ENCODE measurements around the gene PLCL1. TPM values are rescaled to one million over a fixed set of nuclear protein-coding genes. Genes with fewer than 3 reads are reported as not detected.

The PLCL1 gene
- total RNA-seq, 1 donor from 2014 or later: 7.7 TPM

- Histone ChIP-seq H3K36me3 (no peaks in the 10 kb centered on the region), H3K27ac (no peak overlapping the region), H3K4me1 (no peaks in the 10 kb centered on the region), H3K27me3 (no peaks in the 10 kb centered on the region), H3K4me3 (no peak overlapping the region), H3K9me3 (no peaks in the 10 kb centered on the region)
- TF ChIP-seq, protein P1, sequence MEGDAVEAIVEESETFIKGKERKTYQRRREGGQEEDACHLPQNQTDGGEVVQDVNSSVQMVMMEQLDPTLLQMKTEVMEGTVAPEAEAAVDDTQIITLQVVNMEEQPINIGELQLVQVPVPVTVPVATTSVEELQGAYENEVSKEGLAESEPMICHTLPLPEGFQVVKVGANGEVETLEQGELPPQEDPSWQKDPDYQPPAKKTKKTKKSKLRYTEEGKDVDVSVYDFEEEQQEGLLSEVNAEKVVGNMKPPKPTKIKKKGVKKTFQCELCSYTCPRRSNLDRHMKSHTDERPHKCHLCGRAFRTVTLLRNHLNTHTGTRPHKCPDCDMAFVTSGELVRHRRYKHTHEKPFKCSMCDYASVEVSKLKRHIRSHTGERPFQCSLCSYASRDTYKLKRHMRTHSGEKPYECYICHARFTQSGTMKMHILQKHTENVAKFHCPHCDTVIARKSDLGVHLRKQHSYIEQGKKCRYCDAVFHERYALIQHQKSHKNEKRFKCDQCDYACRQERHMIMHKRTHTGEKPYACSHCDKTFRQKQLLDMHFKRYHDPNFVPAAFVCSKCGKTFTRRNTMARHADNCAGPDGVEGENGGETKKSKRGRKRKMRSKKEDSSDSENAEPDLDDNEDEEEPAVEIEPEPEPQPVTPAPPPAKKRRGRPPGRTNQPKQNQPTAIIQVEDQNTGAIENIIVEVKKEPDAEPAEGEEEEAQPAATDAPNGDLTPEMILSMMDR (IDR thresholded peaks at IDR 0.05): no peak
- DNase-seq (no peak), ATAC-seq (no peak)
- intact Hi-C loops (cut with DNase I): no loop called here
Observed at GRCh38 chr2:198134293-198134955, 330.0 kb downstream of the PLCL1 start.

DNA sequence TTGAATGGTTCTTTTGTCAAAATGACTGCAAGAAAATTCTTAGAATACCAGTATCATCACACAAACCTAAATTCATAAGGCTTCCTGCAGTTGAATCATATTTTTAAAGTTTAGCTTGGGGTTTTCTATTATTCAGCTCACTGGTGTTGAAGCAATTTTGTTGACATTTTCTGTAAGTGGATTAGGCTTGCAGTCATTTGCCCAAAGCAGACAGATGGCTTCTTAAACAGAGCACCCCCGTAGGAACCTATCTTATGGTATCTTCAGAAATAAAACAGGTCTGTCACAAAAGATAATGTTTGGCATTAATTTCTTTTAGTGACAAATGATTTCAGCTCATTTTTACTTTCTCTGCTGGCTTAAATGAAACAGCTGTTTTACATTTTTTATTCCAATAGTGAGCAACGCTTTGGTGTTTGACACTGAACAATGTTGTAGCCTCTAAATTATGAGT, 331.1 kb downstream of the PLCL1 start:
- no peak overlapping the region for H3K27ac ChIP-seq
- H3K4me1 ChIP-seq: no peaks in the 10 kb centered on the region
- no peaks in the 10 kb centered on the region for H3K36me3 ChIP-seq
- ATAC-seq (no peak), DNase-seq (no peak)
- H3K4me3 ChIP-seq: no peak overlapping the region
- TF ChIP-seq, protein P1 (IDR thresholded peaks at IDR 0.05): no peak
- no peaks in the 10 kb centered on the region for H3K9me3 ChIP-seq
- H3K27me3 ChIP-seq: no peaks in the 10 kb centered on the region
- intact Hi-C loops (cut with DNase I): no loop called here

- Histone ChIP-seq H3K27me3 (no peaks in the 10 kb centered on the region), H3K4me3 (no peak overlapping the region), H3K4me1 (no peaks in the 10 kb centered on the region), H3K36me3 (no peaks in the 10 kb centered on the region), H3K27ac (no peak overlapping the region), H3K9me3 (no peaks in the 10 kb centered on the region)
- TF ChIP-seq, protein P1 (IDR thresholded peaks at IDR 0.05): no peak
- intact Hi-C loops (cut with DNase I): no loop called here
- no peak for DNase-seq
- ATAC-seq: no peak
Observed at GRCh38 chr2:198136142-198136541, 331.7 kb downstream of the PLCL1 start.

GRCh38 chr2:198137733-198138132, 333.3 kb downstream of the PLCL1 start:
- intact Hi-C loops (cut with DNase I): no loop called here
- DNase-seq: no peak
- Histone ChIP-seq H3K4me1 (no peaks in the 10 kb centered on the region), H3K27ac (no peak overlapping the region), H3K27me3 (no peaks in the 10 kb centered on the region), H3K9me3 (no peaks in the 10 kb centered on the region), H3K36me3 (no peaks in the 10 kb centered on the region), H3K4me3 (no peak overlapping the region)
- no peak for ATAC-seq
- TF ChIP-seq, protein P1 (IDR thresholded peaks at IDR 0.05): no peak

DNA sequence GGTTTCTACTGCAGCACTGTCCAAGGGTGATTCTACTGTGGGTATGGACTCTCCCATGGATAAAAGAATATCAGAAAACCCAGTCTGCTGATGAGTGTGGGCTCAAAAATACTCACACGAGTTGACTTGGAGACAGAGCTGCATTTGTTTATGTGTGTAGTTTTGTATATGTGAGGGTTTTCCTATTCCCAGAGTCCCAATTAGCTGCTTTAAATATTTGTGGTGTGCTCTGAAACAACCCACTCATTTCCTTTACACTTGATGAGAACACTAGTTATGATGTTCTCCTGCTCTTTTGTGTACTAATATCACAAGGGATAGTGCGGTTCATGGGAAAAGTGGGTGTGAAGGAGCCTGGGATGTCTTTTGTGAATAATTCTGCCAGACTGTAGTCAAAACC, 337.3 kb downstream of the PLCL1 start:
- no peaks in the 10 kb centered on the region for H3K4me1 ChIP-seq
- H3K9me3 ChIP-seq: no peaks in the 10 kb centered on the region
- DNase-seq (no peak), ATAC-seq (no peak)
- no peaks in the 10 kb centered on the region for H3K27me3 ChIP-seq
- intact Hi-C loops (cut with DNase I): no loop called here
- TF ChIP-seq, protein P1 (IDR thresholded peaks at IDR 0.05): no peak
- H3K36me3 ChIP-seq: no peaks in the 10 kb centered on the region
- no peak overlapping the region for H3K27ac ChIP-seq
- no peak overlapping the region for H3K4me3 ChIP-seq

DNA sequence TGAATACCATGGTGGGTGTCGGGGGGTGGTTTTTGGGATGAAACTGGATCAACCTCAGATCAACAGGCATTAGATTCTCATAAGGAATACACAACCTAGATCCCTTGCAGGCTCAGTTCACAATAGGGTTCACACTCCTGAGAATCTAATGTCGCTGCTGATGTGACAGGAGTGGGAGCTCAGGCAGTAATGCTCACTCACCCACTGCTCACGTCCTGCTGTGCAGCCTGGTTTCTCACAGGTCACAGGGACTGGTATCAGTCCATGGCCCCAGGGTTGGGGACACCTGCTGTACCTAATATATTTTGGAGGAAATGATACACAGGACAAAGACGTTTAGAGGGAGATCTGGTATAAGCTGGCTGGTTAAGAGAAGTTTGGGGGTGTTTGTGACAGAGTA, 338.8 kb downstream of the PLCL1 start:
- no peaks in the 10 kb centered on the region for H3K4me1 ChIP-seq
- H3K36me3 ChIP-seq: no peaks in the 10 kb centered on the region
- ATAC-seq: no peak
- H3K27ac ChIP-seq: no peak overlapping the region
- TF ChIP-seq, protein P1 (IDR thresholded peaks at IDR 0.05): no peak
- no peak for DNase-seq
- H3K27me3 ChIP-seq: no peaks in the 10 kb centered on the region
- no peaks in the 10 kb centered on the region for H3K9me3 ChIP-seq
- H3K4me3 ChIP-seq: no peak overlapping the region
- intact Hi-C loops (cut with DNase I): no loop called here

Data from upper lobe of right lung (tissue), 1 donor.